GM04503 (cell line): Measurements from ENCODE around the gene UNC45B.
"Not testable (repeated sequence)": the region's sequence is repeated elsewhere in the genome, so short reads cannot be mapped to it uniquely, and the experiment has no call there.

Experiments
- DNase-seq: peaks from one replicate; pipeline ENCODE4 v3.0.0-alpha.2; 2012; ENCODE audit warnings: low read depth

The UNC45B gene, protein sequence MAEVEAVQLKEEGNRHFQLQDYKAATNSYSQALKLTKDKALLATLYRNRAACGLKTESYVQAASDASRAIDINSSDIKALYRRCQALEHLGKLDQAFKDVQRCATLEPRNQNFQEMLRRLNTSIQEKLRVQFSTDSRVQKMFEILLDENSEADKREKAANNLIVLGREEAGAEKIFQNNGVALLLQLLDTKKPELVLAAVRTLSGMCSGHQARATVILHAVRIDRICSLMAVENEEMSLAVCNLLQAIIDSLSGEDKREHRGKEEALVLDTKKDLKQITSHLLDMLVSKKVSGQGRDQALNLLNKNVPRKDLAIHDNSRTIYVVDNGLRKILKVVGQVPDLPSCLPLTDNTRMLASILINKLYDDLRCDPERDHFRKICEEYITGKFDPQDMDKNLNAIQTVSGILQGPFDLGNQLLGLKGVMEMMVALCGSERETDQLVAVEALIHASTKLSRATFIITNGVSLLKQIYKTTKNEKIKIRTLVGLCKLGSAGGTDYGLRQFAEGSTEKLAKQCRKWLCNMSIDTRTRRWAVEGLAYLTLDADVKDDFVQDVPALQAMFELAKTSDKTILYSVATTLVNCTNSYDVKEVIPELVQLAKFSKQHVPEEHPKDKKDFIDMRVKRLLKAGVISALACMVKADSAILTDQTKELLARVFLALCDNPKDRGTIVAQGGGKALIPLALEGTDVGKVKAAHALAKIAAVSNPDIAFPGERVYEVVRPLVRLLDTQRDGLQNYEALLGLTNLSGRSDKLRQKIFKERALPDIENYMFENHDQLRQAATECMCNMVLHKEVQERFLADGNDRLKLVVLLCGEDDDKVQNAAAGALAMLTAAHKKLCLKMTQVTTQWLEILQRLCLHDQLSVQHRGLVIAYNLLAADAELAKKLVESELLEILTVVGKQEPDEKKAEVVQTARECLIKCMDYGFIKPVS

DNA sequence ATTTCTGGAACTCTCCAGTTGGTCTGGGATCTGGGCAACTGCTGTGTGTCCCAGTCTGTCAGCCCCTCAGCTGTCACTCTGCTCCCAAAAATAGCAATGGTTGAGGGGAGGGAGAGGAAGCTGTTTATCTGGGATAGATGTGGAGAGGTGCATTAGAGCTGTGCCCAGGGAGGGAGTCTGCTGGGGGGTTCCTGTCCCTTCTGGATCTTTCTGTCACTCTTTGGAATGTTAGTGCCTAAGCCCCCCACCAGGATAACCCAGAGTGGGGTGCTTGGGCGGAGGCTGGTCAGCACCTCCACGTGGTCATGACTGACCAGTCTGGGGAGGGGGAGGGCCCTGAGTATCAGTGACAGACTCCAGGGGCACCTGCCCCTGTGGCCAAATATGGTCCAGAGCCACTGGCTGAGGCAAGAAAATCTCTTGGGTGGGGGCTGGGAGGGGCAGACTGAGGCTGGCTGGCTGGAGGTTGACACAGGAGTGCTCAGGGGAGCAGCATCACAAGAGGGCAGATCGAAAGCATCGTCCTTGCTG, at the start of gene UNC45B:
Gene UNC45B (plus strand): TSS at position 443 of the 531 bp plus-strand sequence. CDS start 447 bp downstream, outside the sequence.
- no peak for DNase-seq

- no peak for DNase-seq
Measured at GRCh38 chr17:35099908-35100307, 47.7 kb upstream of the UNC45B start.

- no peak for DNase-seq
Measured at GRCh38 chr17:35101036-35101435, 46.6 kb upstream of the UNC45B start.

DNA sequence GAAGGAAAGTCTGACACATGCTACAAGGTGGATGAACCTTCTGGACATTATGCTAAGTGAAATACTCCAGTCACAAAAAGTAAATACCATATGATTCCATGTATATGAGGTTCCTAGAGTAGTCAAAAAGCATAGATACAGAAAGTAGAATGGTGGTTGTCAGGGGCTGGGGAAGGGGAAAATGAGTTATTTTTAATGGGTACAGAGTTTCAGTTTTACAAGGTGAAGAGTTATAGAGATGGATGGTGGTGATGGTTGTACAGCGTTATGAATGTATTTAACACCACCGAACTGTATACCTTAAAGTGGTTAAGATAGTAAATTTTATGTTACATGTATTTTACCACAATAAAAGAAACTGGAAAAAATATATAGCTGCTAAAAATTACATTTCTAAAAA, 45.9 kb upstream of the UNC45B start:
- no peak for DNase-seq

- no peak for DNase-seq
Measured at GRCh38 chr17:35103271-35103670, 44.3 kb upstream of the UNC45B start.

- DNase-seq: no peak
Measured at GRCh38 chr17:35104844-35105450, 42.7 kb upstream of the UNC45B start.

DNA sequence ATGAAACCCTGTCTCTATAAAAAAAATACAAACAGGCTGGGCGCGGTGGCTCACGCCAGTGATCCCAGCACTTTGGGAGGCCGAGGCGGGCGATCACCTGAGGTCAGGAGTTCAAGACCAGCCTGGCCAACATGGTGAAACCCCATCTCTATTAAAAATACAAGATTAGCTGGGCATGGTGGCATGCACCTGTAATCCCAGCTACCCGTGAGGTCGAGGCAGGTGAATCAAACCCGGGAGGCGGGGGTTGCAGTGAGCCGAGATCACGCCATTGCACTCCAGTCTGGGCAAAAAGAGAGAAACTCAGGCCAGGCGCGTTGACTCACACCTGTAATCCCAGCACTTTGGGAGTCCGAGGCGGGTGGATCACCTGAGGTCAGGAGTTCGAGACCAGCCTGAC, 36.8 kb upstream of the UNC45B start:
- not testable (repeated sequence) for DNase-seq

DNA sequence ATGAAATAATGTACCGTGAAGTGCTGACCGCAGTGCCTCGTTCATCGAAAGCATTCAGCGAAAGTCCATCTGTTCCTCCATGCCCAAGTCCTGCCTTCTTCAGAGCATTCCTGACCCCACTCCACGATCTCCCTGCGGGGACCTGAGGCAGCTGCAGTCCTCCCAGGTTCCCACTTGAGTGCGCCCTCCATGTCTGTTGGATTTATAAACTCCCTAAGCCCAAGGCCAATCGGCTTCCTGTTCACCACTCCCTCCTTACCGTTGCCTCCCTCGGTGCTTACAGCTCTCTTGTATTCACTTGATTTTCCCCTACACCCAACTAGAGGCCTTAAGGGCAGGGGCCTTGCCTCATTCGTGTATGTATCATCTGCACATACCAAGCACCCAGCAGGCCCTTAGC, 30.8 kb upstream of the UNC45B start:
- DNase-seq: no peak

DNA sequence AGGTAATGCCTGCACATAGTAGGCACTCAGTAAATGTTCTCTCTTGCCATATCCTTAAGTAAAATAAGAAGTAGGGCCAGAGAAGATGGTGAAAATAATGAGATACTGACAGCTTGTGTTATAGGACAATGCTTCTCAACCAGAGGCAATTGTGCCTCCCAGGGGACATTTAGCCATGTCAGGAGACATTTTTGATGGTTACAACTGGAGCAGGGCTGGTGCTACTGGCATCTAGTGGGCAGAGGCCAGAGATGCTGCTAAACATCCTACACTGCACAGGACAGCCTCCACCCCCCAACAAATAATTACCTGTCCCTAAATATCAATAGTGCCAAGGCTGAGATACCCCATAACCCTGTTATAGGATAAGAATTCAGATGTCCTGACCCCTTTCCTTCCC, 29.6 kb upstream of the UNC45B start:
- DNase-seq: no peak

GRCh38 chr17:35119370-35120165, 28.0 kb upstream of the UNC45B start, which contains the start of gene RAD51D:
Gene RAD51D (minus strand): TSS chr17:35119860. CDS start chr17:35119613, 247 bp downstream.
- no peak for DNase-seq

DNA sequence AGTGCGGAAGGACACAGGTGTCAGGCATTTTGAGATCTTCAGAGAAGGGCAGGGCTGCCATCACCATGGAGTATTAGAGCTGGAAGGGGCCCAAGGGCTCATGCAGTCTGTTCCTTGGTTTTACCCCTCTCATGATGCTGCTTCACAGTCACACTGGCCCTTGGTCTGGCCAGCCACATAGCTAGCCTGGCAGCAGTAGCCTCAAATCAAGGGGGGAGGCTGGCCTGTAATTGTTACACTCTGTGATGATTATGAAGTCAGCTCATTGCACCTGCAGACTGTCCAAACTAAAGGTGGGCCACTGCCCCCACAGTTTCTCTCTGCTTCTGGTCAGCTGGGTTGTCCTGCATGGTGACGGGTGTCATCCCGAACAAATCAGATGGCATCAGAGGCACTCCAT, 26.3 kb upstream of the UNC45B start, which contains the start of gene FNDC8:
Gene FNDC8 (plus strand): TSS at position 301 of the 400 bp plus-strand sequence. CDS start 79 bp downstream, at position 380.
- DNase-seq: no peak

DNA sequence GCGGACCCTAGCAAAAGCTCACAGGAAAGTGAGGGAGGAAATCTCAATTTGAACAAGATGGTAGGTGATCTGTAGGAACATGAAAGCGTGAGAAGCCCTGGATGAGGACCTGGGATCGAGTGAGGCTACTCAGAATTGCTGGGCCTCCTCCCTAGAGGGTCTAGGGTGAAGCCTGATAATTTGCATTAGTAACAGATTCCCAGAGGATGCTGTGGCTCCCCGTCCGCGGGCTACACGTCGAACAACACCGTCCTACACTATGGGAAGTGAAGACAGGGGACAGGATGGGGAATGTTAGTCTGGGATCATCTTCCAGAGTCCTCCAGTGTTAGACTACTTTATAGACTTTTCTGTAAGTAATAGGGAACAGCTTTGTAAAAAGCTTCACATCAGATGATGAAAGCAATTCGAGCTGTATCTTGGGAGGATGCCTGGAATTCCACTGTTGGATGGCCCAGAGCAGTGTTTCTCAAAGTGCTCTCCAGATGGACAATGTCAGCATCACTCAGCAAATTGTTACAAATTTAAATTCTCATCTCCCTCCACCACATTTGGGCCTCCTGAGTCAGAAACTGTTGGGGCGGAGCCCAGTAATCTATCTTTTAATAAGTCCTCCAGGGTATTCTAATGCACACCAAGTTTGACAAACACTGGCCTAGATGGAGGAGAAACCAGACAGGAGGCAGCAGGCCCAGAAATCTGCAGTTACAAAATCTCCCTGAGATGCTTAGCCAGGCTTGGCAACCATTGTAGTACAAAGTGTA, 19.7 kb upstream of the UNC45B start:
- peak; percentile 67 for DNase-seq

DNA sequence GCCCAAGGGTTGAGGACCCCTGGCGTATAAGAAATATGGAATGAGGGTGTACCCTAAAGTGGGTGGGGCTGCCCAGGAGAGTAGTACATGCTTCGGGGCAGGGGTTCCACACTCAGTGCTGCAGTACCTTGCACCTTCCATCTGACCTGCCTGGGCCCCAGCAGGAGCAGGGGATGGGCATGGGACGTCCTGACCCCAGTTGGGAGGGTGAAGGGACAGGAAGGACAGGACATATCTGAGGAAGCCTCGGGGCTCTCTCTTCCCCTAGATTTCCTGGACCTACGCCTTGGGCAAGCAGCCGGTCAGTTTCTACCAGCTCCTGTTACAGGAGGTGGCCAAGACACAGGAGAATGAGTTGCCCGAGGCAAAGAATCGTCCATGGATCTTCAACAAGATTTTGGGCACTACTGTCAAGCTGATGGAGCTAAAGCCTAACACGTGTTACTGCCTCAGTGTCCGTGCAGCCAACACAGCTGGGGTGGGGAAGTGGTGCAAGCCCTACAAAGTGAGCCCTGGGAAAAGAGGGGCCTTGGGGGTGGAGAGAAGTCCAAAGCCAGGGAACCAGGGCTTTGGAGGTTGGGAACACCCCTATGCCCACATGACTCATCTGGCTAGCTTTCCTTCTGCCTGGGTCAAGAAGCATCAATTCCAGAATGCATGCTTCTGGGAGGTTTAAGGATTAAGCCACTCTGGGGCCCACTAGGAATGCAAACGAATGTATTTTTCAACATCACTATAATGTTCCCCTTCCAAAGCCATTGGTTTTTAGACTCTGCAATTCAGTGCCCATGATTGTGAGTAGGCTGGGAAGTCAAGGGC, 18.3 kb upstream of the UNC45B start:
- no peak for DNase-seq

DNA sequence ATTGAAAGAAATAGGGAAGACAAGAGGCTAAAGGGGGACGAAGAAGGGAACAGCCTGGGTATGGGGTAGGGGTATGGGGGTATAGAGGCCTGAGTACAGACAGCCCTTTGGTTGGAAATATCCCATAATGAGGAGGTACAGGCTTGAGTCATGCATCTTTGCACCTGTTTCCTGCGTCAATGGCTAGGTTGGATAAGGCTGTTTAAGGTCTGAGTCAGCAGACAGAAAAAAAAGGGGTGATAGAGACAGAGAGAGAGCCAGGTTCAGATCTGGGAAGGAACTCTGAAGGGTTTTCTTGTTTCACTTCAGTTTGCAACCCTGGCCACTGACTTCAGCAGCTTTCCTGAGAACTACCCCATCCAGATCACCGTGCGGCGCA, 17.7 kb upstream of the UNC45B start:
- no peak for DNase-seq

- DNase-seq: no peak
Measured at GRCh38 chr17:35130392-35130791, 17.2 kb upstream of the UNC45B start.

DNA sequence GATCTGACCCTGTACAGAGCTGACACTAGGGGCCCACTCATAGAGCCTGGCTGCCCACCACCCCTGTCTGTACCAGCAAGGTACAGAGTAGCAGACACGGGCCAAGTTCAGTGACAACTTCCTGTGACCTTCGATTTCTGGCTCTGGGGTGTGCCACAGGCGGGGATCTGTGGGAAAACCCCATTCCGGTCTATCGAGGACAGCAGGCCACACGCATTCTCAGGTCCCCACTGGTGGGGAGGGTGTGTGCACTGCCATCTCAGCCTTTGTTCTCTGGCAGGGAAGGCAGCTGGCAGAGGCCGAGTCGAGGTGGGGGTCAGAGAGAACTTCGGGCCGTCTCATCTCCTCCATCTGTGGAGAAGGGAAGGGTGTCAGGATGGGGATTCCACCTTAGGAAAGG, 15.5 kb upstream of the UNC45B start:
- DNase-seq: no peak

GRCh38 chr17:35132816-35133550, 14.6 kb upstream of the UNC45B start:
- DNase-seq: no peak

GRCh38 chr17:35135322-35135721, 12.3 kb upstream of the UNC45B start:
- no peak for DNase-seq

- no peak for DNase-seq
Measured at GRCh38 chr17:35138218-35138617, 9.4 kb upstream of the UNC45B start.
